ENCODE data around the gene ABCA1. TPM values are rescaled to one million over a fixed set of nuclear protein-coding genes. Genes with fewer than 3 reads are reported as not detected.

Gene ABCA1
- total RNA-seq, 1 experiment from 2014 or later: 0.69 TPM

DNA sequence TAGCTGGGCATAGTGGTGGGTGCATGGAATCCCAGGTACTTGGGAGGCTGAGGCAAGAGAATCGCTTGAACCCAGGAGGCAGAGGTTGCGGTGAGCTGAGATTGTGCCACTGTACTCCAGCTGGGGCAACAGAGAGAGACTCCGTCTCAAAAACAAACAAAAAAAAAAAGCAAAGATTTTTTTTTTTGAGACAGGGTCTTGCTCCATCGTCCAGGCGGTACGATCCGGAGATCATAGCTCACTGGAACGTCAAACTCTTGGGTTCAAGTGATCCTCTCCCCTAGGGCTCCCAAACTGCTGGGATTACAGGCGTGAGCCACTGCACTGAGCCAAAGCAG lies 37.6 kb downstream of the ABCA1 start:
- Histone ChIP-seq H3K36me3 (ENCODE audit: insufficient read depth, low read length, poor library complexity, severe bottlenecking) (no peaks in the 10 kb centered on the region), H3K27me3 (replicated peaks; ENCODE audit: insufficient read depth, low read depth, low read length, poor library complexity) (no peaks in the 10 kb centered on the region), H3K9me3 (ENCODE audit: low read depth, low read length, poor library complexity, severe bottlenecking) (no peaks in the 10 kb centered on the region), H3K27ac (ENCODE audit: low read depth, low read length, poor library complexity, severe bottlenecking) (no peak overlapping the region), H3K4me1 (ENCODE audit: insufficient read depth, low read length, poor library complexity, severe bottlenecking) (peaks cover 7% of the 10 kb centered on the region), H3K4me3 (ENCODE audit: low read depth, low read length, poor library complexity, severe bottlenecking) (no peak overlapping the region)
- CTCF ChIA-PET: no interaction called here
- TF ChIP-seq, protein P1, sequence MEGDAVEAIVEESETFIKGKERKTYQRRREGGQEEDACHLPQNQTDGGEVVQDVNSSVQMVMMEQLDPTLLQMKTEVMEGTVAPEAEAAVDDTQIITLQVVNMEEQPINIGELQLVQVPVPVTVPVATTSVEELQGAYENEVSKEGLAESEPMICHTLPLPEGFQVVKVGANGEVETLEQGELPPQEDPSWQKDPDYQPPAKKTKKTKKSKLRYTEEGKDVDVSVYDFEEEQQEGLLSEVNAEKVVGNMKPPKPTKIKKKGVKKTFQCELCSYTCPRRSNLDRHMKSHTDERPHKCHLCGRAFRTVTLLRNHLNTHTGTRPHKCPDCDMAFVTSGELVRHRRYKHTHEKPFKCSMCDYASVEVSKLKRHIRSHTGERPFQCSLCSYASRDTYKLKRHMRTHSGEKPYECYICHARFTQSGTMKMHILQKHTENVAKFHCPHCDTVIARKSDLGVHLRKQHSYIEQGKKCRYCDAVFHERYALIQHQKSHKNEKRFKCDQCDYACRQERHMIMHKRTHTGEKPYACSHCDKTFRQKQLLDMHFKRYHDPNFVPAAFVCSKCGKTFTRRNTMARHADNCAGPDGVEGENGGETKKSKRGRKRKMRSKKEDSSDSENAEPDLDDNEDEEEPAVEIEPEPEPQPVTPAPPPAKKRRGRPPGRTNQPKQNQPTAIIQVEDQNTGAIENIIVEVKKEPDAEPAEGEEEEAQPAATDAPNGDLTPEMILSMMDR (conservative IDR thresholded peaks at IDR 0.05; ENCODE audit: low read depth, low read length): no peak
- no peak for TF ChIP-seq EZH2 (IDR thresholded peaks at IDR 0.05; ENCODE audit: borderline replicate concordance, low read depth, low read length, poor library complexity, severe bottlenecking)
- no peak for DNase-seq (ENCODE audit: low spot score)
- BruUV-seq (replicated peaks): no TSS peak
- intact Hi-C loops (cut with micrococcal nuclease; ENCODE audit: unreplicated experiment): no loop called here
- POLR2A ChIA-PET (ENCODE audit: low non-redundant PET): no interaction called here

DNA sequence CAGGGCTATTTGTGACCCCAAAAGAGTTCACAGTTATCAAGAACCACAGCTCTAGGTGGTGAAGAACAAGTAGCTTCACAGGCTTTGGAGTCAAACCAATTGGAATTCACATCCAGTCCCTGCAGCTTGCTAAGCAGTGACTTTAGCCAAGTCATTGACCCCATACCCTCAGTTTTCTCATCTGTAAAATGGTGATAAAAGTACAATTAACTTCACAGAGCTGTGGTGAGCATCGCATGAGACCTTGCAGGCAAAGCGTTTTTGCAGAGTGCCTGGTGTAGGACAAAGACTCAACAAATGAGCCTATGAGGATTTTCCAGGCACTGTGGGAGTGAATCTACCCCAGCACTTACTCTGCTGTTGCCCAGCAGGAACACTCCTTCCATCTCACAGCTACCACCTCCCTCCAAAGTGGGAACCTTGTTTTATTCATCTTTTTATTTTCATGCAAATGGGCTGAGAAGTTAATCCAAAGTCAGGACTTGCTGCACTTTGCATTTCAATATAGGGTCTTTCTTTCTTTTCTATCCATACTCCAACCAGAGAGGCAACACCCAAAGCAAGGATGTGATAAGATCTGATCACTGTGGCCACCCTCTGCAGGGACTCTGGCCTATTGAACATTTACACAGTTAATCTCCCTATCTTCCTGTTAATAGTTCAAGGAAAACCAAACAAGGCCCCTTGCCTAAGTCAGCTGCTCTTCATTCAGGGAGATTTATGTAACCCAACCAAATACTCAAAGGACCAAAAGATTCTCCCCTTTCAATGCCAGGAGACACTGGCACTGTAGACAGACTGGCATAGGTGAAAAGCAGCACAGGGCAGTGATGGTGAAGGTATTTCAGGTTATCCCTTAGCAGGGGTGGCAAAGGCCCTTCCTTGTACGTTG lies 41.9 kb downstream of the ABCA1 start:
- CTCF ChIA-PET: no interaction called here
- POLR2A ChIA-PET (ENCODE audit: low non-redundant PET): no interaction called here
- BruUV-seq (replicated peaks): no TSS peak
- Histone ChIP-seq H3K27me3 (replicated peaks; ENCODE audit: insufficient read depth, low read depth, low read length, poor library complexity) (no peaks in the 10 kb centered on the region), H3K4me1 (ENCODE audit: insufficient read depth, low read length, poor library complexity, severe bottlenecking) (peaks cover 28% of the 10 kb centered on the region), H3K36me3 (ENCODE audit: insufficient read depth, low read length, poor library complexity, severe bottlenecking) (no peaks in the 10 kb centered on the region), H3K27ac (ENCODE audit: low read depth, low read length, poor library complexity, severe bottlenecking) (no peak overlapping the region), H3K9me3 (ENCODE audit: low read depth, low read length, poor library complexity, severe bottlenecking) (no peaks in the 10 kb centered on the region), H3K4me3 (ENCODE audit: low read depth, low read length, poor library complexity, severe bottlenecking) (no peak overlapping the region)
- intact Hi-C loops (cut with micrococcal nuclease; ENCODE audit: unreplicated experiment): no loop called here
- TF ChIP-seq, protein P1 (conservative IDR thresholded peaks at IDR 0.05; ENCODE audit: low read depth, low read length): no peak
- TF ChIP-seq EZH2 (IDR thresholded peaks at IDR 0.05; ENCODE audit: borderline replicate concordance, low read depth, low read length, poor library complexity, severe bottlenecking): no peak
- DNase-seq (ENCODE audit: low spot score): peak; percentile 44

DNA sequence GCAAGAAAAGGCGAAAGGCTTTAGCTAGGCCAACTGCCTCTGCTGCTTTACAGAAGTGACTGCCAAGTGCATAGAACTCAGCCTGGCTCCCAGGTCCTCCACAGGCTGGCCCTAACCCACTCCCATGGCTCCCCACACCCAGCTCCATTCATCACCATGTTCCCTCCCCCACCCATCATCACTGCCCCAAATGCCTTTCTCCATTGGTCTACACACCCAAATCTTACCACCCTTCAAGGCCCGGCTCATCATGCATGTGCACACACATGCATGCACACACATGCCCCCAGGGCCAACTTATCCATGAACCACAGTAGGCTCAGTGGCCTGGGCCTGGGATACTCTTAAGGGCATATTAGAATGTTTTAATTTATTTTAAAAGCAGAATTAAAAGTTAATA lies 44.8 kb downstream of the ABCA1 start:
- CTCF ChIA-PET: no interaction called here
- POLR2A ChIA-PET (ENCODE audit: low non-redundant PET): no interaction called here
- BruUV-seq (replicated peaks): no TSS peak
- peaks cover 35% of the 10 kb centered on the region for H3K4me1 ChIP-seq (ENCODE audit: insufficient read depth, low read length, poor library complexity, severe bottlenecking)
- H3K27ac ChIP-seq (ENCODE audit: low read depth, low read length, poor library complexity, severe bottlenecking): no peak overlapping the region
- intact Hi-C loops (cut with micrococcal nuclease; ENCODE audit: unreplicated experiment): no loop called here
- TF ChIP-seq, protein P1 (conservative IDR thresholded peaks at IDR 0.05; ENCODE audit: low read depth, low read length): no peak
- no peak for TF ChIP-seq EZH2 (IDR thresholded peaks at IDR 0.05; ENCODE audit: borderline replicate concordance, low read depth, low read length, poor library complexity, severe bottlenecking)
- no peak overlapping the region for H3K4me3 ChIP-seq (ENCODE audit: low read depth, low read length, poor library complexity, severe bottlenecking)
- H3K36me3 ChIP-seq (ENCODE audit: insufficient read depth, low read length, poor library complexity, severe bottlenecking): no peaks in the 10 kb centered on the region
- DNase-seq (ENCODE audit: low spot score): no peak
- H3K9me3 ChIP-seq (ENCODE audit: low read depth, low read length, poor library complexity, severe bottlenecking): no peaks in the 10 kb centered on the region
- no peaks in the 10 kb centered on the region for H3K27me3 ChIP-seq (replicated peaks; ENCODE audit: insufficient read depth, low read depth, low read length, poor library complexity)
